CD14-positive monocyte (primary cell): Measurements from ENCODE around the gene FBXL15. TPM values are rescaled to one million over a fixed set of nuclear protein-coding genes. Genes with fewer than 3 reads are reported as not detected.

Source experiments
- DNase-seq, 3 donors: peaks; one replicate each; pipeline ENCODE4 v3.0.0-alpha.2; 2011 to 2022
- H2AFZ ChIP-seq: 2 replicates; pipeline ENCODE4 v1.6.0; 2012; ENCODE audit warnings: mild to moderate bottlenecking, low read depth, low read length, inconsistent platforms; ENCODE audit not compliant: insufficient read depth, poor library complexity, severe bottlenecking
- H3K27ac ChIP-seq, 2 donors: 1 replicate in 1 of 2; 2 replicates in 1 of 2; pipeline ENCODE4 v1.5.1; 2012 to 2013; ENCODE audit warnings: low read length in 2 of 2, control low read depth in 1 of 2, inconsistent platforms in 1 of 2, low read depth in 1 of 2, mild to moderate bottlenecking in 1 of 2
- H3K27me3 ChIP-seq, 2 donors: one replicate each; pipeline versions ENCODE4 v1.6.0 to v1.6.1; 2011 to 2013; ENCODE audit warnings: low read length in 2 of 2; ENCODE audit not compliant: control insufficient read depth in 2 of 2, insufficient read depth in 2 of 2
- H3K36me3 ChIP-seq, 2 donors: replicated peaks in 1 of 2; 1 replicate in 1 of 2; 2 replicates in 1 of 2; pipeline versions ENCODE4 v1.5.1 to v1.6.1; 2012 to 2013; ENCODE audit warnings: low read length in 2 of 2, control low read depth in 1 of 2, inconsistent platforms in 1 of 2, mild to moderate bottlenecking in 1 of 2; ENCODE audit not compliant: insufficient read depth in 2 of 2, control insufficient read depth in 1 of 2
- H3K4me1 ChIP-seq, 2 donors: 1 replicate in 1 of 2; 2 replicates in 1 of 2; pipeline versions ENCODE4 v1.5.1 to v1.6.1; 2012 to 2013; ENCODE audit warnings: low read length in 2 of 2, control low read depth in 1 of 2, inconsistent platforms in 1 of 2, mild to moderate bottlenecking in 1 of 2, moderate library complexity in 1 of 2; ENCODE audit not compliant: insufficient read depth in 2 of 2, control insufficient read depth in 1 of 2
- H3K4me2 ChIP-seq: replicated peaks from 2 replicates; pipeline ENCODE3; 2012; ENCODE audit warnings: low read length, moderate library complexity, mild to moderate bottlenecking; ENCODE audit not compliant: poor library complexity, severe bottlenecking; ENCODE audit errors: extremely low read depth
- H3K4me3 ChIP-seq, 3 experiments: fragments of 200-600 bp in 1 of 3; sonication (generic) in 1 of 3; replicated peaks in 1 of 3; 1 replicate in 2 of 3; 2 replicates in 1 of 3; pipeline ENCODE4 v1.5.1; 2011 to 2013; ENCODE audit warnings: low read length in 3 of 3, mild to moderate bottlenecking in 3 of 3, control low read depth in 2 of 3, low read depth in 2 of 3, inconsistent platforms in 1 of 3, moderate library complexity in 1 of 3
- H3K79me2 ChIP-seq: 2 replicates; pipeline ENCODE4 v1.6.0; 2012; ENCODE audit warnings: mild to moderate bottlenecking, control low read depth, inconsistent platforms, low read length, moderate library complexity; ENCODE audit not compliant: insufficient read depth
- H3K9ac ChIP-seq: 2 replicates; pipeline ENCODE4 v1.6.0; 2017; ENCODE audit warnings: low read length, mild to moderate bottlenecking; ENCODE audit not compliant: insufficient read depth, poor library complexity, severe bottlenecking
- H3K9me3 ChIP-seq, 2 donors: replicated peaks in 1 of 2; 1 replicate in 1 of 2; 2 replicates in 1 of 2; pipeline versions ENCODE4 v1.5.1 to v1.6.1; 2012 to 2013; ENCODE audit warnings: low read length in 2 of 2, control low read depth in 1 of 2; ENCODE audit not compliant: control insufficient read depth in 1 of 2, insufficient read depth in 1 of 2
- H4K20me1 ChIP-seq: 2 replicates; pipeline ENCODE4 v1.6.0; 2012; ENCODE audit warnings: mild to moderate bottlenecking, low read length, control low read depth, moderate library complexity; ENCODE audit not compliant: insufficient read depth
- H3K27ac Mint-ChIP-seq, 7 donors: one replicate each; pipeline ENCODE4 v1.8.0; 2020; ENCODE audit warnings: mild to moderate bottlenecking in 7 of 7, mixed read lengths in 7 of 7, moderate library complexity in 6 of 7, inconsistent platforms in 2 of 7
- H3K27me3 Mint-ChIP-seq, 3 donors: one replicate each; pipeline ENCODE4 v1.8.0; 2021 to 2022; ENCODE audit warnings: low read depth in 3 of 3, mild to moderate bottlenecking in 3 of 3, mixed read lengths in 3 of 3, moderate library complexity in 3 of 3, inconsistent platforms in 1 of 3
- H3K36me3 Mint-ChIP-seq, 2 donors: one replicate each; pipeline ENCODE4 v1.8.0; 2020; ENCODE audit warnings: mixed read lengths in 2 of 2, inconsistent platforms in 1 of 2, mild to moderate bottlenecking in 1 of 2
- H3K4me1 Mint-ChIP-seq: one replicate; pipeline ENCODE4 v1.8.0; 2020; ENCODE audit warnings: mild to moderate bottlenecking, mixed read lengths
- H3K4me3 Mint-ChIP-seq, 2 donors: one replicate each; pipeline ENCODE4 v1.8.0; 2020; ENCODE audit warnings: mild to moderate bottlenecking in 2 of 2, mixed read lengths in 2 of 2, moderate library complexity in 1 of 2
- H3K9me3 Mint-ChIP-seq, 7 donors: one replicate each; pipeline ENCODE4 v1.8.0; 2020 to 2022; ENCODE audit warnings: mixed read lengths in 7 of 7, mild to moderate bottlenecking in 6 of 7, moderate library complexity in 6 of 7, inconsistent platforms in 2 of 7
- WGBS: methylation state at CpG from one replicate; pipeline ENCODE4 v1.1.5; 2013; ENCODE audit warnings: missing lambda C conversion rate; ENCODE audit not compliant: insufficient coverage; 5-methylcytosine and 5-hydroxymethylcytosine counted together
- intact Hi-C, 2 donors: fragments of 100-400 bp; cut with micrococcal nuclease; formaldehyde crosslinking; loops; one replicate each; pipeline versions ENCODE4 v1.15.0 to v1.15.1; 2023
- polyA plus RNA-seq, 3 donors: library from polyadenylated mRNA; depleted of rRNA in 1 of 3; unstranded in 2 of 3; stranded (reverse) in 1 of 3; fragments of 300-500 nt in 2 of 3; fragments of >200 nt in 1 of 3; fragmentation: Illumina TruSeq in 2 of 3; gene quantifications; 1 replicate in 2 of 3; 2 replicates in 1 of 3; pipeline ENCODE4 v1.2.3, GENCODE V29; 2012 to 2021
- TF ChIP-seq, protein P1 (sequence below): fragments of 200-600 bp; IDR thresholded peaks from one replicate; pipeline ENCODE4 v1.8.0; 2022; ENCODE audit warnings: antibody characterized with exemption, mild to moderate bottlenecking

The FBXL15 gene
- polyA plus RNA-seq, 3 donors = 16.0 to 36.3 (median 25.5) TPM

DNA sequence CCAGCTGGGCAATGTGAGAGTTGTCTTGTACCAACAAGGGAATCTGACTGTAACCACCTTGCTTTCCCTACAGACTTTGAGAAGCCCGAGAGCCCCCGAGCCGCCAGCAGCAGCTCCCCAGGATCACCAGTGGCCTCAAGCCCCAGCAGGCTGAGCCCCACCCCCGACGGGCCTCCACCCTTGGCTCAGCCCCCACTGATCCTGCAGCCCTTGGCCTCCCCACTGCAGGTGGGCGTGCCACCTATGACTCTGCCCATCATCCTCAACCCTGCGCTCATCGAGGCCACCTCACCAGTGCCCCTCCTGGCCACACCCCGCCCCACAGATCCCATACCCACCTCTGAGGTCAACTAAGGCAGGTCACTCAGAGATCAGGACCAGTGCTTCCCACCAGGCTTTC is 38.7 kb upstream of the FBXL15 start:
- Histone ChIP-seq H3K36me3 (peaks cover 53 to 61% of the 10 kb centered on the region in 2 donors), H3K4me1 (peaks cover 10 to 11% of the 10 kb centered on the region in 2 donors), H2AFZ (no peak overlapping the region), H3K79me2 (no peaks in the 10 kb centered on the region), H3K27ac (no peak overlapping the region), H3K9ac (no peak overlapping the region), H3K9me3 (no peaks in the 10 kb centered on the region), H3K27me3 (no peaks in the 10 kb centered on the region), H3K4me3 (no peak overlapping the region), H4K20me1 (no peaks in the 10 kb centered on the region), H3K4me2 (no peak overlapping the region)
- H3K4me1 Mint-ChIP-seq = peaks cover 12% of the 10 kb centered on the region
- no peaks in the 10 kb centered on the region for H3K27me3 Mint-ChIP-seq
- 97% methylated on average over 9 of the region's 9 CpGs for WGBS
- H3K4me3 Mint-ChIP-seq = no peak overlapping the region
- DNase-seq = no peak
- no peaks in the 10 kb centered on the region for H3K9me3 Mint-ChIP-seq
- peaks cover 42 to 60% of the 10 kb centered on the region in 2 donors for H3K36me3 Mint-ChIP-seq
- intact Hi-C loops = no loop called here
- no peak overlapping the region for H3K27ac Mint-ChIP-seq
- TF ChIP-seq, protein P1, sequence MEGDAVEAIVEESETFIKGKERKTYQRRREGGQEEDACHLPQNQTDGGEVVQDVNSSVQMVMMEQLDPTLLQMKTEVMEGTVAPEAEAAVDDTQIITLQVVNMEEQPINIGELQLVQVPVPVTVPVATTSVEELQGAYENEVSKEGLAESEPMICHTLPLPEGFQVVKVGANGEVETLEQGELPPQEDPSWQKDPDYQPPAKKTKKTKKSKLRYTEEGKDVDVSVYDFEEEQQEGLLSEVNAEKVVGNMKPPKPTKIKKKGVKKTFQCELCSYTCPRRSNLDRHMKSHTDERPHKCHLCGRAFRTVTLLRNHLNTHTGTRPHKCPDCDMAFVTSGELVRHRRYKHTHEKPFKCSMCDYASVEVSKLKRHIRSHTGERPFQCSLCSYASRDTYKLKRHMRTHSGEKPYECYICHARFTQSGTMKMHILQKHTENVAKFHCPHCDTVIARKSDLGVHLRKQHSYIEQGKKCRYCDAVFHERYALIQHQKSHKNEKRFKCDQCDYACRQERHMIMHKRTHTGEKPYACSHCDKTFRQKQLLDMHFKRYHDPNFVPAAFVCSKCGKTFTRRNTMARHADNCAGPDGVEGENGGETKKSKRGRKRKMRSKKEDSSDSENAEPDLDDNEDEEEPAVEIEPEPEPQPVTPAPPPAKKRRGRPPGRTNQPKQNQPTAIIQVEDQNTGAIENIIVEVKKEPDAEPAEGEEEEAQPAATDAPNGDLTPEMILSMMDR = no peak

- Histone ChIP-seq H3K4me1 (peaks cover 10 to 11% of the 10 kb centered on the region in 2 donors), H3K4me2 (no peak overlapping the region)
These were observed 37.8 kb upstream of the FBXL15 start for GRCh38 chr10:102382871-102383270.

More at GRCh38 chr10:102382871-102383270, 37.8 kb upstream of the FBXL15 start:
- WGBS = 100% methylated on average over 5 of the region's 8 CpGs
- Histone ChIP-seq H3K9ac (no peak overlapping the region), H3K9me3 (no peaks in the 10 kb centered on the region), H3K4me3 (no peak overlapping the region), H3K79me2 (no peaks in the 10 kb centered on the region), H3K36me3 (peaks cover 48 to 54% of the 10 kb centered on the region in 2 donors), H4K20me1 (no peaks in the 10 kb centered on the region), H3K27me3 (no peaks in the 10 kb centered on the region), H3K27ac (no peak overlapping the region), H2AFZ (no peak overlapping the region)
- Mint-ChIP-seq H3K27ac (no peak overlapping the region), H3K4me1 (peaks cover 12% of the 10 kb centered on the region), H3K4me3 (no peak overlapping the region), H3K27me3 (no peaks in the 10 kb centered on the region), H3K36me3 (peaks cover 41 to 52% of the 10 kb centered on the region in 2 donors), H3K9me3 (no peaks in the 10 kb centered on the region)
- intact Hi-C loops = no loop called here
- TF ChIP-seq, protein P1 = no peak
- no peak for DNase-seq
